GM21381 (cell line): ENCODE results near the gene FAM83F.
"Not testable (repeated sequence)": the region's sequence is repeated elsewhere in the genome, so short reads cannot be mapped to it uniquely, and the experiment has no call there.

ENCODE experiments used
- ATAC-seq: cut with Tn5 transposase; IDR thresholded peaks from one replicate; pipeline ENCODE4 v1.9.1; 2021; ENCODE audit warnings: mild to moderate bottlenecking, moderate library complexity; ENCODE audit not compliant: unreplicated experiment

The FAM83F gene

DNA sequence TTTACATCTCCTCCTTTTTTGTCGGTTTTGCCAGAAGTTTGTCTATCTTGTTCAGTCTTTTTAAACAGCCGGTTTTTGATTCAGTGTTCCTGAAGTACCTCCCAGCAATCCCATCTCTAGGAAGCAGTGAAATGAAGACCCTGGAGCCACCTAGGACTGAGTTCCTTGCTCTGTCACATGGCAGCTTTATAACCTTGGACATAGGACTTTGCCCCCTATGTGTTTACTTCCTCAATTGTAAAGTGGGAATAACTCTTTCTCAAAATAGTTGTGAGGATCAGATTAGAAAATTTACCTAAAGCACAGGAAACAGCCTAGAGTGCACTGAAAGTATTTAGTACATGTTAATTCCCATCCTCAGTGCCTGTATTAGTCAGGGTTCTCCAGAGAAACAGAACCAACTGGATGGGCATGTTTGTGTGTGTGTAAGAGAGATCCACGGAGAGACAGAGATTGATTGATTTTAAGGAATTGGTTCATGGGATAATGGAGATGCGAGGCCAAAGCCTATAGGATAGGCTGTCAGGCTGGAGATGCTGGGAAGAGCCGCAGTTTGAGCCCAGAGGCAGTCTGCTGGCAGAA lies 20.0 kb downstream of the FAM83F start:
- no peak for ATAC-seq

DNA sequence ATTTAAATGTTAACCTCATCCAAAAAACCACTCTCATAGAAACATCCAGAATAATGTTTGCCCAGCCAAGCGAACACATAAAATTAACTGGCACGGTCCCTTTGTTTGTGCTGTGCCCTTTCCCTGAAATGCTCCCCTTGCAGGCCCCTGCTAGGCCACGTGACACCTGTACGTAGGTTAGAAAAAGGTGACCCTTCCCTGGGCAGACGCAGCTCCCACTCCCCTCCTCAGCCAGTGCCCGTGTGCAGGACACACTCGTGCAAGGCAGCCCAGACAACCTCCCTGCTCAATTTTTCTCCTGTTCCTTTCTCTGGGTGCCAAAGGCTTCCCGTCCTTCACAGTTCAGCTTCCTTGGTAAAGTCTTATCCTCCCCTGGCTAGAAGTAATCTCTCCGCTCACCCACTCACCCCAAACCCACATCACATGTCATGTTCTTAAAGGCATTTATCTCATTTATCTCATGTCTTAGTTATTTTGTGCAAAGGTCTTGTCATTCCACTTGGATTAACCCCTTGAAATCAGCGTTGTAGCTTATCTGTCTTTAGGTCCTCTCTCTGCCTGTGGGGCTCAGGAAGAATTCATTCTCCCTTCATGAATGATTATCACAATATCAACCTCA lies 20.7 kb downstream of the FAM83F start:
- no peak for ATAC-seq

- no peak for ATAC-seq
Measured at GRCh38 chr22:40018051-40018450, 23.3 kb downstream of the FAM83F start.

- ATAC-seq = no peak
Measured at GRCh38 chr22:40019100-40019499, 24.3 kb downstream of the FAM83F start.

- ATAC-seq = no peak
Measured at GRCh38 chr22:40020956-40021355, 26.2 kb downstream of the FAM83F start.

GRCh38 chr22:40021401-40022000 lies 26.7 kb downstream of the FAM83F start:
- ATAC-seq = no peak

DNA sequence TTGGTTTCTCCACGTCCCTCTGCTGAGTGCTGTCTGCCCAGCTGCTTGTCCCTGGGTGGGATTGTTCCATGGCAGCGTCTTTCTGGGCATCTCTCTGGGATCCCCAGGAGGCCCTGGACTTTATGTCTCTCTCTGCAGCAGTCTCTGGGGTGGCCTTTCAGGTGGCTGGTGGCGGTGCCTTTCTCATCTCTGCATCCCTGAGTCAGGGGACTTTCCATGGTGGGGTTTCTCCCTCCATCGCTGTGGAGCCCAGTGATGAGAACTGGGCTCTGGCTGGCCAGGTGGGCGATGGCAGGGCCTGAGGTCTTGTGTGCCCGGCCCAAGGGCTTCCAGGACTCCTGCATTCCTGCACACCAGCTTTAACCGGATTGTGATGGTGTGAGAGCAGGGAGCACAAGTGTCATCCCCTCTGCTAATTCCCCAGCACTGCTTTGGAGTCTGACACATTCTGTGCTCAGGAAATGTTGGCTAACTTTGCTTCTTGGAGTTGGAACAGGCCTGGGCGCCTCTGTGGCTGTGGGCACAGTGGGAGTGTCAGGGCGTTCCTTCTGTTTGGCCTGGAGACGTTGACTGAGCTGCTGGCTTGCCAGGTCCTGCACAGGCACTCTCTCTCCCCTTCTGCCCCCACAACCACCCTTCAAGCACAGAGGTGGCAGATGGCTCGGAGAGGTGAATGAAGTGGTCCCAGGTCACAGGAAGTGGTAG lies 27.9 kb downstream of the FAM83F start:
- no peak for ATAC-seq

DNA sequence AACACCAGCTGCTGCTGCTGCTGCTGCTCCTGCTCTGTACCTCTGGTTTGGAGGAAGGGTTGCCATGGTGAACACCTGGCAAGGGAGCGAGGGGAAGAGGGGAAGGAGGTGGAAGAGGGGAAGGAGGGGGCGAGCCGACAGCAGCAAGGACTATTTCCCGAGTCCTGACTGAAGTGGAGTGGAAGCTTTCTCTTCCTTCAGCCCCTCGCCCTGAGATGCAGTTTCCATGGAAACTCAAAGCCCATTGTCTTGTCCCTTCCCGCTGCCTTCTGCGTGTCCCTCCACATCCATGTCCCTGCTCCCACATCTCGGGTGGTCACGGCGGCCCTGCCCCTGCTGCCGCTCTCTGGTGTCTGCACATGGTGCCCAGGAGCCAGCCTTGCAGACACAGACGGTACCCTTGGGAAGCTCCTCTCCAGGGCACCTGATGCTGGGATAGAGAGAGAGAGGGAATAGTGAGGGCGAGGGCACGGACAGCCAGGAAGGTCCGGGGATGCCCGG lies 28.6 kb downstream of the FAM83F start:
- ATAC-seq = no peak

DNA sequence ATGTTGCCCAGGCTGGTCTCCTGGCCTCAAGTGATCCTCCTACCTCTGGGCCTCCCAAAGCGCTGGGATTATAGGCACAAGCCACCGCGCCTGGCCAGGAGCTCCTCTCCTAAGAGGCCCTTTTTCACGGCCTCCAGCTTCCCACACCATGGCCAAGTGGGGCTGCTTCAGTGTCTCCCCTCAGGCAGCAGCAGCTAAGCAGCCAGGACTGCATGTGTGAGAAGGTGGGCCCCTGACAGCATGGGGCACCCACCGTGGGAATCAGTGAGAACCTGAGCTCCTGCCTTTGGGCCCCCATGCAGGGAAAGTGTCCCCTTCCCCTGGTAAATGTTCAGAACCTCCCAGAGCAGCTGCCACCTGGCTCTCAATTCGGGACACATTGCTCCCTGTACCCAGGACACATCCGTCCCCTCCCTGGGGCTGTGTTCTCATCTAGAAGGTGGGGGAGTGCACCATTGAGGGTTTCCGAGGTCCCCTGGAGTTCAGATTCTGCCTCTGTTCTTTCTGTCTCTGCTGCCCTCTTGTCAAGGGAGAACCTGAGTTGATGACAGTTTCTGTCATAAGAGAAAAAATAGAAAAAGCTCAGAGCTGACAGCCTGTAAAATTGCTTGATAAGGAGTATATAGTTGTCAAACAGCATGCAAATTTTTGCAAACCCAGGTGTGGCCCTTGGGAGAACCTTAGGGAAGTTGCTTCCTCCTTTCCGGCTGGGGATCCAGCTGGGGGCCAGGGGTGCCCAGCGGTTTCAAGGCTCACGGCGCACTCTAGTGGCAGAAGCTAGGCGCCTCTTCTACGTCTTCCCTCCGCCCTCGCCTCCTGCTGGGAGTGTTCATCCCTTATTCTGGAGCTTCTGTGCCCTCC lies 29.7 kb downstream of the FAM83F start:
- ATAC-seq = no peak

GRCh38 chr22:40025062-40025379 lies 30.3 kb downstream of the FAM83F start:
- not testable (repeated sequence) for ATAC-seq

- no peak for ATAC-seq
Measured at GRCh38 chr22:40025856-40026255, 31.1 kb downstream of the FAM83F start.

GRCh38 chr22:40026641-40027040 lies 31.9 kb downstream of the FAM83F start:
- no peak for ATAC-seq

DNA sequence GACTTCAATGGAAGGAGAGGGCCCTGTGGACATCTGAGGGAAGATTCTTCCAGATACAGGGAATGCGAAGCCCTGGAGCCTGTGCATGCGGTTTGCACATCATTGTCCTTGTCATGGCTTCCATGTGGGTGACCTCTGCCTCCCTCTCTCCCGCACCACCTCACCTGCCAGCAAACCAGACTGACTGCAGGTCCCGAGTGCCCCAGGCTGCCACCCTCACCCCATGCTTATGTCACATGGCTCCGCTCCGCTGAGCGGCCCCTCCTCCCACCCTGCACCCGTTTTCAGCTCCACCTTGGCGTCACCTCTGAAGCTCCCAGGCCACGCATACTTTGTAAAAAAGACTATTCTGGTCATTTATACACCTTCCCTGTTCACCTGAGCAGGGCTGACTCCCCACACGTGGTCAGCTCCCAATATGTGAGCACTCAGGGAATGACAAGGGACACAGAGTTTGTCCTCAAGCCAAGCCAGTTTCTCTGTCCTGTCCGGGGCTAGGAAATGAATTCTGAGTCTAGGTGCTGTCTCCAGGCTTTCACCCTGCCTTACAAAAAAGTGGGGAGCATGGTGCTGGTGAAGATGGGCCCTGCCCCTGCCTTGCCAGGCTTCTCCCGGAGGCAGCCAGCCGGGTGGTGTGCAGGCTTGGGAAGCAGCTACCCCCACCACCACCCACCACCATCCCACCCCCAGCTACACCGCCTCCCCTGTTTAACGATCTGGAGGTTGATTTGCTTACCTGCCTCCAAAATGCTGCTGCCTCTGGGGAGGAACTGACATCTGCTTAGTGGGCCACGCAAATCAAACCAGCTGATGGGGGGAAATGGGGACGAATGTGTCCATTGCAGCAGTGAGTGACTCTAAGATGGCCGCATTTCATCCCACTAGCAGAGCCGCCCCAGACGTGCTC lies 32.7 kb downstream of the FAM83F start:
- ATAC-seq = no peak

- ATAC-seq = no peak
Measured at GRCh38 chr22:40028098-40028425, 33.3 kb downstream of the FAM83F start.

DNA sequence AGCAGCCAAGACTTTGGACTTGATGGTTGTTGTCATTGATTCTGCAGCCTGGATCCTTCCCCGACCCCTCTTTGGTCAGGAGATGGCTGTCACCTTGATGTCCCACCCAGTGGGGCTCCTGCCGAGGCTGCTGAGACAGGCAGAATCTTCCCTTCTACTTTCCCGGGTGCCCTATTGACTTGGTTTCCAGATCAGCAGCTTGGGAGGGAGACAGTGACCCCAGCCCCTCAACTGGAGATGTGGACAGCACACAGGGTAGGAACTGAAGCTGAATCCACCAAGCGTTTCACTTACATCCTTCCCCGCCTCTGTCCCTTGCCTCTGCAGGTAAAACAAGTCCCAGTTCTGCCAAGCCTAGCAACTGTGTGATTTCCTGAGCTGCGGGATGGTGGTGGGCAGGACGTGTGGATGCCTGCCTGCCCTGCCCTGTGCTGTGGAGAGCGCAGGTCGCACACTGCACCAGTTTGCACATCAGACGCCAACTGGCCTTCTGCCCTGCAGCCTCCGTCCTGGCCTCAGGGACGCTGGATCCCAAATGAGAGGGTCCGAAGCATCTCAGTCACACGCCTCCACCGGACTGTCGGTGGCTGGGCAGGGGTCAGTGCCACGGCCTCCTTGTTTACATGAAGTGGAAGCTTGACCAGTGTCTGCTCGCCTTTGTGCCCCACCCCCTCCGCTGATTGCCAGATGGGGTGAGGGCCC lies 34.6 kb downstream of the FAM83F start:
- no peak for ATAC-seq

DNA sequence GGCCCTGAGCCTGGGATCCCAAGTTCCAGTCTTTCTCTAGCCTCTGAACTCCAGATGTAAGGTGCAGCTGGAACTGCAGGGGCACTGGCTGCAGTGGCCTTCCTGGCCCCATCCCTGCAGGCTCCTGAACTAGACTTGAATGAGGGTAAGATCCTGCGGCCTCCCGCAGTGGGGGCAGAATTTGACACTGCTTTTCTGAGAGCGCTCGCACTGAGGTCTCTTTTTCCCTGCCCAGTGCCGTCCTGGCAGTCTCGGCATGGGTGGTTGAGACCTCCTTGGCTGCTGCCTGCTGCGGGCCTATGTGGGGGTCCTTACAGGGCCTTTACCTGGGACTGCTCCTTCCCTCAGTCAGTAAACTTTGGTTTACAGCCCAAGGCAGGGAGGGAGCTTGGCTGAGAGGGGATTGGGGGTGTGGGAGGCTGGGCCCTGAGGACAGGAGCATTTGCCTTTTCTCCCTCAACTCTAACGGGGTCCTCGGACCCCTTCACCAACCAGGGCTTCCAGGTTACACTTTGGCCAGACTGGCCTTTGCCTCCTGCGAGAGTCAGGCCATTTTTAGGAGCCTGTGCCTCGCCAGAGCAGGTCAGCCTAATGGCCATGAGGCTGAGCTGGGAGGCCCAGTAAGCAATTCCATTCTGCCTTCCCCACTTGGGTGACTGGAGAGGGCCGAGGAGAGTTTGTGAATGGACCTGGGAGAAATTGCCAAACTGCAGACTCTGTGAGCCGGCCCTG lies 35.4 kb downstream of the FAM83F start:
- no peak for ATAC-seq

- ATAC-seq = no peak
Measured at GRCh38 chr22:40030758-40031095, 36.0 kb downstream of the FAM83F start.

- ATAC-seq = no peak
Measured at GRCh38 chr22:40031766-40032470, 37.2 kb downstream of the FAM83F start.
